Measurements from ENCODE around the gene CFI.
A peak's percentile ranks its signal among the peaks of the same experiment; 100 is the strongest.

The CFI gene

GRCh38 chr4:109723110-109723509 lies 78.7 kb downstream of the CFI start:
- no peak overlapping the region for H3K4me3 ChIP-seq (ENCODE audit: low read depth, low read length)
- no peak for TF ChIP-seq CTCF (conservative IDR thresholded peaks at IDR 0.05; ENCODE audit: low read depth, low read length)
- DNase-seq (ENCODE audit: low read depth): no peak

- TF ChIP-seq CTCF (conservative IDR thresholded peaks at IDR 0.05; ENCODE audit: low read depth, low read length): no peak
- no peak overlapping the region for H3K4me3 ChIP-seq (ENCODE audit: low read depth, low read length)
- no peak for DNase-seq (ENCODE audit: low read depth)
These were observed 79.4 kb downstream of the CFI start for GRCh38 chr4:109722357-109722756.

- TF ChIP-seq CTCF (conservative IDR thresholded peaks at IDR 0.05; ENCODE audit: low read depth, low read length): no peak
- DNase-seq (ENCODE audit: low read depth): peak; percentile 34
- H3K4me3 ChIP-seq (ENCODE audit: low read depth, low read length): no peak overlapping the region
These were observed 80.8 kb downstream of the CFI start for GRCh38 chr4:109721033-109721432.

- no peak for TF ChIP-seq CTCF (conservative IDR thresholded peaks at IDR 0.05; ENCODE audit: low read depth, low read length)
- DNase-seq (ENCODE audit: low read depth): no peak
- H3K4me3 ChIP-seq (ENCODE audit: low read depth, low read length): no peak overlapping the region
These were observed 82.2 kb downstream of the CFI start for GRCh38 chr4:109719604-109720003.

GRCh38 chr4:109718759-109719158 lies 83.0 kb downstream of the CFI start:
- H3K4me3 ChIP-seq (ENCODE audit: low read depth, low read length): no peak overlapping the region
- no peak for TF ChIP-seq CTCF (conservative IDR thresholded peaks at IDR 0.05; ENCODE audit: low read depth, low read length)
- no peak for DNase-seq (ENCODE audit: low read depth)

GRCh38 chr4:109713500-109713899 lies 88.3 kb downstream of the CFI start:
- DNase-seq (ENCODE audit: low read depth): no peak
- H3K4me3 ChIP-seq (ENCODE audit: low read depth, low read length): no peak overlapping the region
- TF ChIP-seq CTCF (conservative IDR thresholded peaks at IDR 0.05; ENCODE audit: low read depth, low read length): no peak

- H3K4me3 ChIP-seq (ENCODE audit: low read depth, low read length): no peak overlapping the region
- TF ChIP-seq CTCF (conservative IDR thresholded peaks at IDR 0.05; ENCODE audit: low read depth, low read length): no peak
- no peak for DNase-seq (ENCODE audit: low read depth)
These were observed 92.8 kb downstream of the CFI start for GRCh38 chr4:109708990-109709389.

Data from choroid plexus epithelial cell (primary cell).